ENCODE measurements around the gene GLUL.

- TF ChIP-seq, protein P1, sequence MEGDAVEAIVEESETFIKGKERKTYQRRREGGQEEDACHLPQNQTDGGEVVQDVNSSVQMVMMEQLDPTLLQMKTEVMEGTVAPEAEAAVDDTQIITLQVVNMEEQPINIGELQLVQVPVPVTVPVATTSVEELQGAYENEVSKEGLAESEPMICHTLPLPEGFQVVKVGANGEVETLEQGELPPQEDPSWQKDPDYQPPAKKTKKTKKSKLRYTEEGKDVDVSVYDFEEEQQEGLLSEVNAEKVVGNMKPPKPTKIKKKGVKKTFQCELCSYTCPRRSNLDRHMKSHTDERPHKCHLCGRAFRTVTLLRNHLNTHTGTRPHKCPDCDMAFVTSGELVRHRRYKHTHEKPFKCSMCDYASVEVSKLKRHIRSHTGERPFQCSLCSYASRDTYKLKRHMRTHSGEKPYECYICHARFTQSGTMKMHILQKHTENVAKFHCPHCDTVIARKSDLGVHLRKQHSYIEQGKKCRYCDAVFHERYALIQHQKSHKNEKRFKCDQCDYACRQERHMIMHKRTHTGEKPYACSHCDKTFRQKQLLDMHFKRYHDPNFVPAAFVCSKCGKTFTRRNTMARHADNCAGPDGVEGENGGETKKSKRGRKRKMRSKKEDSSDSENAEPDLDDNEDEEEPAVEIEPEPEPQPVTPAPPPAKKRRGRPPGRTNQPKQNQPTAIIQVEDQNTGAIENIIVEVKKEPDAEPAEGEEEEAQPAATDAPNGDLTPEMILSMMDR (conservative IDR thresholded peaks at IDR 0.05), result no peak
- TF ChIP-seq ZFX (IDR thresholded peaks at IDR 0.05), result no peak
These were observed 7.7 kb downstream of the GLUL start for GRCh38 chr1:182383934-182384333.
